H9 (cell line): ENCODE data around the gene WDR59. TPM values are rescaled to one million over a fixed set of nuclear protein-coding genes. Genes with fewer than 3 reads are reported as not detected.

Experiments
- DNase-seq: peaks from one replicate; pipeline ENCODE4 v3.0.0-alpha.2; 2017
- H2AFZ ChIP-seq: one replicate; pipeline ENCODE4 v1.6.1; 2013; ENCODE audit warnings: mild to moderate bottlenecking, low read length, control low read depth, moderate library complexity
- H2AK5ac ChIP-seq: 2 replicates; pipeline ENCODE4 v1.6.1; 2013; ENCODE audit warnings: low read length, control low read depth, mixed read lengths; ENCODE audit not compliant: insufficient read length
- H2BK120ac ChIP-seq: one replicate; pipeline ENCODE4 v1.6.1; 2013; ENCODE audit warnings: low read depth, mild to moderate bottlenecking, low read length, control low read depth, inconsistent platforms; ENCODE audit not compliant: poor library complexity, severe bottlenecking
- H2BK12ac ChIP-seq: 2 replicates; pipeline ENCODE4 v1.6.1; 2013; ENCODE audit warnings: low read length, control low read depth, mixed read lengths, low read depth; ENCODE audit not compliant: insufficient read length
- H2BK15ac ChIP-seq: 2 replicates; pipeline ENCODE4 v1.6.1; 2013; ENCODE audit warnings: low read depth, low read length, control low read depth
- H2BK20ac ChIP-seq: one replicate; pipeline ENCODE4 v1.6.1; 2013; ENCODE audit warnings: low read depth, mild to moderate bottlenecking, low read length, control low read depth, inconsistent platforms; ENCODE audit not compliant: poor library complexity, severe bottlenecking
- H2BK5ac ChIP-seq: 2 replicates; pipeline ENCODE4 v1.6.1; 2013; ENCODE audit warnings: low read length, control low read depth, mixed read lengths; ENCODE audit not compliant: insufficient read length
- H3K14ac ChIP-seq: 2 replicates; pipeline ENCODE4 v1.6.1; 2013; ENCODE audit warnings: low read length, control low read depth; ENCODE audit not compliant: insufficient read depth
- H3K18ac ChIP-seq: 2 replicates; pipeline ENCODE4 v1.6.1; 2013; ENCODE audit warnings: low read depth, mild to moderate bottlenecking, mixed read lengths, low read length, control low read depth; ENCODE audit not compliant: insufficient read length
- H3K23ac ChIP-seq: 2 replicates; pipeline ENCODE4 v1.6.1; 2013; ENCODE audit warnings: low read length, control low read depth, mixed read lengths, low read depth; ENCODE audit not compliant: insufficient read length
- H3K23me2 ChIP-seq: 2 replicates; pipeline ENCODE4 v1.6.1; 2013; ENCODE audit warnings: low read depth, mild to moderate bottlenecking, mixed read lengths, low read length, control low read depth; ENCODE audit not compliant: insufficient read length, poor library complexity, severe bottlenecking
- H3K27ac ChIP-seq: 2 replicates; pipeline ENCODE4 v1.5.1; 2013; ENCODE audit warnings: low read length, control low read depth, mixed read lengths, low read depth; ENCODE audit not compliant: insufficient read length
- H3K27me3 ChIP-seq: 2 replicates; pipeline ENCODE4 v1.6.1; 2013; ENCODE audit warnings: low read length, control low read depth, inconsistent platforms; ENCODE audit not compliant: insufficient read depth
- H3K4ac ChIP-seq: 2 replicates; pipeline ENCODE4 v1.6.1; 2013; ENCODE audit warnings: low read depth, mild to moderate bottlenecking, control low read depth, inconsistent platforms, low read length, moderate library complexity
- H3K4me1 ChIP-seq: 2 replicates; pipeline ENCODE4 v1.6.1; 2013; ENCODE audit warnings: low read length, control low read depth, inconsistent platforms; ENCODE audit not compliant: insufficient read depth
- H3K4me2 ChIP-seq: 2 replicates; pipeline ENCODE4 v1.6.1; 2013; ENCODE audit warnings: low read length, control low read depth, mixed read lengths; ENCODE audit not compliant: insufficient read length, insufficient read depth
- H3K56ac ChIP-seq: 2 replicates; pipeline ENCODE4 v1.6.1; 2013; ENCODE audit warnings: low read depth, mild to moderate bottlenecking, mixed read lengths, low read length, control low read depth; ENCODE audit not compliant: insufficient read length
- H3K79me1 ChIP-seq: 2 replicates; pipeline ENCODE4 v1.6.1; 2013; ENCODE audit warnings: low read depth, mild to moderate bottlenecking, moderate library complexity, low read length, control low read depth, inconsistent platforms; ENCODE audit not compliant: insufficient read depth, poor library complexity, severe bottlenecking
- H3K79me2 ChIP-seq: 2 replicates; pipeline ENCODE4 v1.6.1; 2013; ENCODE audit warnings: low read length, control low read depth, inconsistent platforms; ENCODE audit not compliant: insufficient read depth
- H3K9ac ChIP-seq: 2 replicates; pipeline ENCODE4 v1.6.1; 2013; ENCODE audit warnings: low read length, control low read depth, mixed read lengths; ENCODE audit not compliant: insufficient read length; ENCODE audit errors: extremely low read depth
- H3K9me3 ChIP-seq: one replicate; pipeline ENCODE4 v1.6.1; 2013; ENCODE audit warnings: low read depth, low read length, inconsistent platforms; ENCODE audit not compliant: control insufficient read depth
- H3T11ph ChIP-seq: one replicate; pipeline ENCODE4 v1.6.1; 2013; ENCODE audit warnings: mild to moderate bottlenecking, low read length, control low read depth, inconsistent platforms
- H4K20me1 ChIP-seq: one replicate; pipeline ENCODE4 v1.6.1; 2013; ENCODE audit not compliant: control insufficient read depth, insufficient read length, insufficient read depth
- H4K5ac ChIP-seq: 2 replicates; pipeline ENCODE4 v1.6.1; 2013; ENCODE audit warnings: low read depth, mild to moderate bottlenecking, mixed read lengths, low read length, control low read depth; ENCODE audit not compliant: insufficient read length
- H4K8ac ChIP-seq: replicated peaks from 2 replicates; pipeline ENCODE4 v1.6.1; 2013; ENCODE audit warnings: low read length, control low read depth, mixed read lengths, low read depth; ENCODE audit not compliant: insufficient read length
- H4K91ac ChIP-seq: 2 replicates; pipeline ENCODE4 v1.6.1; 2013; ENCODE audit warnings: low read depth, mild to moderate bottlenecking, moderate library complexity, mixed read lengths, low read length, control low read depth; ENCODE audit not compliant: insufficient read length
- H3K27ac Mint-ChIP-seq, 3 experiments: 2 replicates in 2 of 3; 3 replicates in 1 of 3; pipeline ENCODE4 v1.8.0; 2020 to 2021; ENCODE audit warnings: mixed read lengths in 3 of 3, mild to moderate bottlenecking in 1 of 3, moderate library complexity in 1 of 3
- H3K27me3 Mint-ChIP-seq: 2 replicates; pipeline ENCODE4 v1.8.0; 2021; ENCODE audit warnings: low read depth, mild to moderate bottlenecking, moderate library complexity, mixed read lengths
- H3K36me3 Mint-ChIP-seq, 3 experiments: 2 replicates in 2 of 3; 3 replicates in 1 of 3; pipeline ENCODE4 v1.8.0; 2020 to 2021; ENCODE audit warnings: low read depth in 3 of 3, mixed read lengths in 3 of 3; ENCODE audit not compliant: insufficient read depth in 1 of 3
- H3K4me1 Mint-ChIP-seq, 2 experiments: 2 replicates each; pipeline ENCODE4 v1.8.0; 2020; ENCODE audit warnings: mixed read lengths in 2 of 2
- H3K4me3 Mint-ChIP-seq, 2 experiments: 2 replicates in 1 of 2; 3 replicates in 1 of 2; pipeline ENCODE4 v1.8.0; 2020 to 2021; ENCODE audit warnings: mild to moderate bottlenecking in 2 of 2, mixed read lengths in 2 of 2, moderate library complexity in 1 of 2
- H3K9me3 Mint-ChIP-seq, 2 experiments: 2 replicates in 1 of 2; 3 replicates in 1 of 2; pipeline ENCODE4 v1.8.0; 2020; ENCODE audit warnings: mild to moderate bottlenecking in 2 of 2, mixed read lengths in 2 of 2, moderate library complexity in 1 of 2
- WGBS: extraction: QIAGEN DNeasy Blood & Tissue Kit; methylation state at CpG from one replicate; pipeline ENCODE4 v1.1.7; 2013; ENCODE audit warnings: missing lambda C conversion rate, low lambda C conversion rate, mixed read lengths; ENCODE audit not compliant: insufficient read length; ENCODE audit errors: extremely low coverage; 5-methylcytosine and 5-hydroxymethylcytosine counted together
- total RNA-seq: library from RNA; stranded (reverse); gene quantifications from 2 replicates; pipeline ENCODE4 v1.2.1, GENCODE V29; 2021
- TF ChIP-seq, protein P1 (sequence below): fragments of 200-600 bp; sonication (generic); conservative IDR thresholded peaks from 3 replicates; pipeline ENCODE4 v1.8.0; 2021; ENCODE audit warnings: antibody characterized with exemption, mild to moderate bottlenecking

The WDR59 gene
- total RNA-seq, 1 experiment from 2014 or later = 97.5 TPM

DNA sequence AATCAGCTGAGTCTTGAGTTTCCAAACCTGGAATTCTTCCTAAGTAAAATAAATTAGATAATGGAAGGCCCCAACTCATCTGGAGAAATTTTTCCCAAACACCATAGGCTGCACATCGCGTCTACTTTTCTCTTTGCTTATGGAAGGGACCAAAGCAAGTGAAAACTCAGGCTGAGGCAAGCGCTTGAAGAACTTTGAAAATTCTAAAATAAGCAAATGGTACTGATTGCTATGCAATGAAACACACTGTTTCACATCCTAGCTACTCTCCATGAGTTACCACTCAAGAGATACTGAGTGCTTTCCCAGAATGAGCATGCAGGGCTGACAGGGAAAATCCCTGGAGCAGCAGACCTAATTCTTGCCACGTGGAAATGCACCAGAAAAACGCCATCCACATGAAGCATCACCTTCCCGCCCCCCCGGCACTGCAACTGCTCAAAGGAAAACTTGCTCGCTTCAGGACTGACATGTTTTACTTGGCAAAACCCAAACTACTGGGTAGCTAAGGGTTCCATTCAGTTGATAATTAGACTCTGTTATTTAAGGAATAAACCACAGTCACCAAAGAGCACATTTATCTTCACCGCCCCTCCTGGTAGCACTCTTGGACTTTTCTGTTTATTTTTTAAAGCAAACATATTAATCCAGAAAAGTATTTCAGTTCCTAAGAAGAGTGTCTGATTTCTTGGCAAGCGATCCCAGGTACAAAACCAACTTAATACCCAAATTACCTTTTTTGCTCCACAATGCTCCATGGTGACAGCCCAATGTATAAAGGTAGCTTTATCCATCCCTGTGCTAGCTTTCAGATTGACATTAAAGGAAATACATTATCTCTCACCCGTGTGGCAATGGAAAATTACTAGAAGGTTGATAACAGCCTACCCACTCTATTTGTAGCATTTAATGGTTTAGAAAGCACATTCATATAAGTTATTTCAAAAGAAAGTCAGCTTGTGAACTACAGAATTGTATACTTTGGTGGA is 62.5 kb downstream of the WDR59 start:
- Histone ChIP-seq H3K27me3 (no peaks in the 10 kb centered on the region), H3K14ac (no peak overlapping the region), H3K23me2 (no peaks in the 10 kb centered on the region), H3T11ph (no peak overlapping the region), H4K91ac (no peak overlapping the region), H3K27ac (no peak overlapping the region), H4K20me1 (no peaks in the 10 kb centered on the region), H2AK5ac (no peak overlapping the region), H3K79me1 (no peaks in the 10 kb centered on the region), H4K8ac (no peak overlapping the region), H3K4me2 (no peak overlapping the region), H3K4ac (no peak overlapping the region), H2BK120ac (no peak overlapping the region), H2BK12ac (no peak overlapping the region), H2AFZ (no peak overlapping the region), H2BK5ac (no peak overlapping the region), H3K56ac (no peak overlapping the region), H3K79me2 (no peaks in the 10 kb centered on the region), H2BK15ac (no peak overlapping the region), H4K5ac (no peak overlapping the region), H3K9me3 (no peaks in the 10 kb centered on the region), H2BK20ac (no peak overlapping the region), H3K4me1 (no peaks in the 10 kb centered on the region), H3K23ac (no peak overlapping the region), H3K18ac (no peak overlapping the region), H3K9ac (no peak overlapping the region)
- no peaks in the 10 kb centered on the region for H3K4me1 Mint-ChIP-seq
- no CpG with 5 or more reads among the region's 11 CpGs for WGBS
- no peak for DNase-seq
- H3K4me3 Mint-ChIP-seq = no peak overlapping the region
- TF ChIP-seq, protein P1, sequence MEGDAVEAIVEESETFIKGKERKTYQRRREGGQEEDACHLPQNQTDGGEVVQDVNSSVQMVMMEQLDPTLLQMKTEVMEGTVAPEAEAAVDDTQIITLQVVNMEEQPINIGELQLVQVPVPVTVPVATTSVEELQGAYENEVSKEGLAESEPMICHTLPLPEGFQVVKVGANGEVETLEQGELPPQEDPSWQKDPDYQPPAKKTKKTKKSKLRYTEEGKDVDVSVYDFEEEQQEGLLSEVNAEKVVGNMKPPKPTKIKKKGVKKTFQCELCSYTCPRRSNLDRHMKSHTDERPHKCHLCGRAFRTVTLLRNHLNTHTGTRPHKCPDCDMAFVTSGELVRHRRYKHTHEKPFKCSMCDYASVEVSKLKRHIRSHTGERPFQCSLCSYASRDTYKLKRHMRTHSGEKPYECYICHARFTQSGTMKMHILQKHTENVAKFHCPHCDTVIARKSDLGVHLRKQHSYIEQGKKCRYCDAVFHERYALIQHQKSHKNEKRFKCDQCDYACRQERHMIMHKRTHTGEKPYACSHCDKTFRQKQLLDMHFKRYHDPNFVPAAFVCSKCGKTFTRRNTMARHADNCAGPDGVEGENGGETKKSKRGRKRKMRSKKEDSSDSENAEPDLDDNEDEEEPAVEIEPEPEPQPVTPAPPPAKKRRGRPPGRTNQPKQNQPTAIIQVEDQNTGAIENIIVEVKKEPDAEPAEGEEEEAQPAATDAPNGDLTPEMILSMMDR = no peak
- H3K27me3 Mint-ChIP-seq = no peaks in the 10 kb centered on the region
- no peak overlapping the region for H3K27ac Mint-ChIP-seq
- no peaks in the 10 kb centered on the region for H3K9me3 Mint-ChIP-seq
- H3K36me3 Mint-ChIP-seq = peaks cover 30 to 69% (median 41%) of the 10 kb centered on the region in 3 experiments
